HG03442 (cell line): ENCODE results near the gene DISP2.

Source experiments
- ATAC-seq: cut with Tn5 transposase; IDR thresholded peaks from one replicate; pipeline ENCODE4 v1.9.1; 2021; ENCODE audit warnings: mild to moderate bottlenecking, moderate library complexity; ENCODE audit not compliant: unreplicated experiment

DISP2 gene

GRCh38 chr15:40325188-40325587 is 32.8 kb upstream of the DISP2 start:
- no peak for ATAC-seq

GRCh38 chr15:40325700-40326099 is 32.3 kb upstream of the DISP2 start:
- ATAC-seq = no peak

GRCh38 chr15:40327457-40327856 is 30.6 kb upstream of the DISP2 start:
- ATAC-seq = no peak

GRCh38 chr15:40328176-40328575 is 29.8 kb upstream of the DISP2 start:
- no peak for ATAC-seq

GRCh38 chr15:40328751-40329150 is 29.3 kb upstream of the DISP2 start:
- no peak for ATAC-seq

GRCh38 chr15:40329804-40330203 is 28.2 kb upstream of the DISP2 start:
- no peak for ATAC-seq

GRCh38 chr15:40330368-40330836 is 27.6 kb upstream of the DISP2 start:
- no peak for ATAC-seq

GRCh38 chr15:40331026-40331425 is 27.0 kb upstream of the DISP2 start:
- no peak for ATAC-seq

- ATAC-seq = no peak
Measured at GRCh38 chr15:40331637-40332036, 26.4 kb upstream of the DISP2 start.

GRCh38 chr15:40332113-40332781 is 25.8 kb upstream of the DISP2 start:
- ATAC-seq = no peak

- no peak for ATAC-seq
Measured at GRCh38 chr15:40333922-40334492, 24.0 kb upstream of the DISP2 start.

- no peak for ATAC-seq
Measured at GRCh38 chr15:40334541-40334940, 23.5 kb upstream of the DISP2 start.

- no peak for ATAC-seq
Measured at GRCh38 chr15:40334941-40335795, 22.9 kb upstream of the DISP2 start.

- ATAC-seq = no peak
Measured at GRCh38 chr15:40335938-40336743, 21.9 kb upstream of the DISP2 start.

GRCh38 chr15:40336744-40337122 is 21.3 kb upstream of the DISP2 start:
- no peak for ATAC-seq

- no peak for ATAC-seq
Measured at GRCh38 chr15:40337597-40337996, 20.4 kb upstream of the DISP2 start.

- ATAC-seq = no peak
Measured at GRCh38 chr15:40338041-40338657, 19.9 kb upstream of the DISP2 start.

- no peak for ATAC-seq
Measured at GRCh38 chr15:40338921-40339620, 18.9 kb upstream of the DISP2 start.

GRCh38 chr15:40339621-40339945 is 18.4 kb upstream of the DISP2 start:
- no peak for ATAC-seq

GRCh38 chr15:40340038-40340739 is 17.8 kb upstream of the DISP2 start:
- ATAC-seq = no peak
